A549 treated with dexamethasone at 1 μM for 4 hours (cell line): ENCODE measurements around the gene AGAP3. TPM values are rescaled to one million over a fixed set of nuclear protein-coding genes. Genes with fewer than 3 reads are reported as not detected.

ENCODE experiments used
- total RNA-seq: library from RNA; stranded (reverse); fragments of 200-300 nt; extraction: Qiagen RNA extraction; gene quantifications from 5 replicates; pipeline ENCODE4 v1.2.3, GENCODE V29; 2022

Gene AGAP3
- total RNA-seq: 42.8 to 62.4 TPM (median 57.0 TPM) in 5 replicates

GRCh38 chr7:151085691-151086620, at the start of gene AGAP3:
Gene AGAP3 (plus strand): TSS chr7:151086475. CDS start chr7:151086742, 267 bp downstream.

GRCh38 chr7:151047976-151048815, 38.1 kb upstream of the AGAP3 start, which contains the start of gene ASIC3:
Gene ASIC3 (plus strand): TSS chr7:151048531. CDS start chr7:151048886, 355 bp downstream.

GRCh38 chr7:151057506-151057988, 28.7 kb upstream of the AGAP3 start, which contains the start of gene CDK5:
Gene CDK5 (minus strand): TSS chr7:151057897. CDS start chr7:151057848, 49 bp downstream.

GRCh38 chr7:151059367-151060112, 26.7 kb upstream of the AGAP3 start, which contains the start of gene SLC4A2:
Gene SLC4A2 (plus strand): TSS chr7:151059589. CDS start chr7:151061988, 2,399 bp downstream.

GRCh38 chr7:151080522-151081169, 5.6 kb upstream of the AGAP3 start, which contains the start of gene FASTK:
Gene FASTK (minus strand): TSS chr7:151080809. CDS start chr7:151080766, 43 bp downstream.

DNA sequence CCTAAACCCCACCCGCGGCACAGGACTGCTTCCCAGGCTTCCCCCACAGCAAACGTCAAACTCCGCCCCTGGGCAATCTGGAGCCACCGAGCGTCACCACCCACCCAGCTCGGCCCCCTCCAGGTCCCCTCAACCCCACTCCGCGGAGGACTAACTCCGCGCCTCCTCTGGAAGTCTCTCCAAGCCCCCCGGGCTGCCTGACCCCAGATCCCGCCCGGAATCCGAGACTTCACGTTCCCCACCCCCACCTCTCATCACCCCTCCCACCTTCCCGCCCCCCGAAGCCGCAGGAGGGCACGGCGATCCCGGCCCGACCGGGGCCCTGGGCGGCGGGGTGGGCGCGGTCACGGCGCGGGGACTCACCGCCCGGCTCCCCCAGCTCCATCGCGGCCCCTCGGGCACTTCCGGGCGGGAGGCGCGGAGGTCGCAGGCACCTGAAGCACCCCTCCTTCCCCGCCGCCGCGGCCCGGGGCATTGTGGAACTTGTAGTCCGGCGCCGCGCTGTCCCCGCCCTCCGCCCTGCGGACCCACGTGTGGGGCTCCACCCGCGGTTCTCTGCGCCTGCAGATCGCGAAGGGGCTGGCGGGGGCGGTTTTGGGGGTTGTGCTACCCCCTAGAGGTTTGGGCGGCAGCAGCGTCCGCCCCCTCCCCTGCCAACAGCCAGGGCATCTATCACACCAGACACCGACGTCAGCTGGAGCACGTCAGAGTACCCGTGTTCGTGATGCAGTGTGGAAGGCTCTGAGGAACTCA, 3.0 kb upstream of the AGAP3 start, which contains the start of gene TMUB1:
Gene TMUB1, minus strand, starts transcription at position 423 of the 753 bp plus-strand sequence. CDS start 930 bp downstream, outside the sequence.

GRCh38 chr7:151167197-151167961, 81.1 kb downstream of the AGAP3 start, which contains the start of gene GBX1:
Gene GBX1 (minus strand): TSS chr7:151167694. CDS start chr7:151167548, 146 bp downstream.

DNA sequence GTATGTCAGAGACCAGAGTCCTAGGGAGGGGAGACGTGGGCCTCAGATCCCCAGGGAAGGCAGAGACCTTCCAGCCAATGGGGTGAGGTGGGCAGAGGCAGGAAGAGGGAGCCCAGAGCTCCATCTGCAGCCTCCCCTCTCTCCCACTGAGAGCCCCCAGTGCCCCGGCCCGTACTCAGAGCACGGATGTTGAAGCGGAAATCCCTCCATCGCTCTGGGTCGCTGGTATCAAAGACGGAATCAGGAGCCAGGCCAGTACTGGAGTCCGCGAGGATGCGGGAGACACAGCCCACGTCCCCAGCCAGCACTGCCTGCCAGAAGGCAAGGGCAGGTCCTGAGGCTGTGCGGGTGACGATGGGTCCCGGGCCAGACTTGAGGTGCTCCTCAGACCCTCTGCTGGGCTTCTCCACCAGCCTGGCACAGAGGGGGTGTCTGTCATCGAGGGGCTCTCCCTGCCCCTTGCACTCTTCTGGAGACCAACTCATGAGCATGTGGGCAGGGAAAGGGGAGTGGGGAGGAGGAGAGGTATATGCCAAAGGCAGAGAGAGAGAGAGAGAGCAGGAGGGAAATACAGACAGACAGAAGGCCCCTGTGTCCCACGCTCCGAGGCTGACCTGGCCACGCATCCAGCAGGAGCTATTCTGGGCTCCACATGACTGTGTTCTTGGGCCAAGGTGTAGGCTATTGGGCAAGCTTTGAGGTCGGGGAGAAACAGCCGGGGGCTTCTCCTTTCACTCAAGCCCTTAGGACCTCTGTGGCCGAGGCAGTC, 100.5 kb downstream of the AGAP3 start, which contains the start of gene ASB10:
Gene ASB10, minus strand, starts transcription at position 611 of the 769 bp plus-strand sequence. Its CDS starts 120 bp downstream, at position 491.

Other genes with a start within 250 kb of the AGAP3 start
- gene AOC1, start 234.0 kb upstream of the AGAP3 start, total RNA-seq: 0.08 TPM in 1 of 5 replicates, not detected in the others
- gene KCNH2, start 108.2 kb upstream of the AGAP3 start, total RNA-seq: 3.9 to 6.3 TPM (median 5.7 TPM) in 5 replicates
- 0.22 to 0.70 TPM (median 0.42 TPM) in 5 replicates for gene NOS3, start 95.5 kb upstream of the AGAP3 start, total RNA-seq
- 0.39 to 0.69 TPM (median 0.61 TPM) in 5 replicates for gene ATG9B, start 62.0 kb upstream of the AGAP3 start, total RNA-seq
- 31.2 to 46.1 TPM (median 43.3 TPM) in 5 replicates for gene ABCB8, start 58.0 kb upstream of the AGAP3 start, total RNA-seq
- 3.9 to 11.3 TPM (median 9.0 TPM) in 5 replicates for gene ASIC3, start 37.9 kb upstream of the AGAP3 start, total RNA-seq
- 30.7 to 35.8 TPM (median 31.2 TPM) in 5 replicates for gene CDK5, start 28.6 kb upstream of the AGAP3 start, total RNA-seq
- gene SLC4A2, start 26.9 kb upstream of the AGAP3 start, total RNA-seq: 161 to 286 TPM (median 257 TPM) in 5 replicates
- 46.1 to 78.7 TPM (median 71.2 TPM) in 5 replicates for gene FASTK, start 5.7 kb upstream of the AGAP3 start, total RNA-seq
- gene TMUB1, start 3.0 kb upstream of the AGAP3 start, total RNA-seq: 31.3 to 61.4 TPM (median 56.8 TPM) in 5 replicates
- gene GBX1, start 81.2 kb downstream of the AGAP3 start, total RNA-seq: 0.09 to 0.22 TPM (median 0.13 TPM) in 4 of 5 replicates, not detected in the other
- not detected in 5 replicates for gene ASB10, start 100.8 kb downstream of the AGAP3 start, total RNA-seq
- gene H2BK1, start 124.0 kb downstream of the AGAP3 start, total RNA-seq: not detected in 5 replicates
- gene ABCF2, start 140.7 kb downstream of the AGAP3 start, total RNA-seq: 53.6 to 63.8 TPM (median 60.7 TPM) in 5 replicates
- 31.9 to 48.5 TPM (median 41.8 TPM) in 5 replicates for gene CHPF2, start 146.0 kb downstream of the AGAP3 start, total RNA-seq
- 7.5 to 9.0 TPM (median 8.6 TPM) in 5 replicates for gene SMARCD3, start 162.2 kb downstream of the AGAP3 start, total RNA-seq